ENCODE results near the gene DNAI2.
"Not testable (repeated sequence)": the region's sequence is repeated elsewhere in the genome, so short reads cannot be mapped to it uniquely, and the experiment has no call there.

DNAI2 gene

DNA sequence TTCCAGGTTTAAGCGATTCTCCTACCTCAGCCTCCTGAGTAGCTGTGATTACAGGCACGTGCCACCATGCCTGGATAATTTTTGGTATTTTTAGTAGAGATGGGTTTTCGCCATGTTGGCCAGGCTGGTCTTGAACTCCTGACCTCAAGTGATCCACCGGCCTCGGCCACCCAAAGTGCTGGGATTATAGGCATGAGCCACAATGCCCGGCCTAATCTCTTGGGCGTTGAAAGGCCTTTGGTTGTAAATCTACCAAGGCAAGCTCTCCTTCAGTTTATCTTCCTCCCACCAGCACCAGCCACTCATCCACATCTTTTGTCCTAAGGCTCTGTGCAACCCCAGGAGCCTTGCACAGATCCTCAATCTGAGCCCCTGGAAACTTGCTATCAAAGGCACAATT, 5.6 kb downstream of the DNAI2 start:
- not testable (repeated sequence) for DNase-seq

DNA sequence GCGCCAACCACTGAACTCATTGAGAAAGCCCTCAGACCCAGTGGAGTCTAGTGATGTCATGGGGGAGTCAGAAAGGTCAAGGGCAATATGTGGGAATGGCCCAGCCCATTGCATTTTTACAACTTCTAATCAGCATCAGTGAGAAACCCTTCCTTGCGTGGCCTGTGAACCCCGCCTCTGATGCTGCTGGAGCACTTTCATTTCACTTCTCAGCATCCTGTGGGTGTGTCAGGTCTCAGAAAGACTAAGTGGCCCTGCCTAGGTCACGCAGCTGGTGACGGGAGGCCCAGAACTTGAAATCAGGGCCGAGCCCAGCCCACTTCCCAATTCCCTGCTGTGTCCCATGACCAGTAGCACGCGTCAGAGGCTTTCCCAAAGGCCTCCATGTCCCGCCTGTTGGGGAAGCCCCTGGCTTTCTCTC, 6.1 kb downstream of the DNAI2 start:
- DNase-seq: peak; percentile 65

DNA sequence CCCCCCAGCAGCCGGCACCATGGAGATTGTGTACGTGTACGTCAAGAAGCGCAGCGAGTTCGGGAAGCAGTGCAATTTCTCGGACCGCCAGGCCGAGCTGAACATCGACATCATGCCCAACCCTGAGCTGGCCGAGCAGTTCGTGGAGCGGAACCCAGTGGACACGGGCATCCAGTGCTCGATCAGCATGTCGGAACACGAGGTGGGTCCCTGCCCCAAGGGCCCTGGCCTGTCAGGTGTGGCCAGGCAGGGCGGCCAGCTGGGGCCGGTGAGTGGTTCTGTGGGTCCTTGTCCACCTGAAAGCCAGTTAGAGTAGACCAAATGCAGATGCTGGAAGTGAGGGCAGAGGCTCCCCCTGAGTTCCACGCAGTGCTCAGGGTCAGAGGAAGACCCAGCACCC, 7.8 kb downstream of the DNAI2 start:
- no peak for DNase-seq

DNA sequence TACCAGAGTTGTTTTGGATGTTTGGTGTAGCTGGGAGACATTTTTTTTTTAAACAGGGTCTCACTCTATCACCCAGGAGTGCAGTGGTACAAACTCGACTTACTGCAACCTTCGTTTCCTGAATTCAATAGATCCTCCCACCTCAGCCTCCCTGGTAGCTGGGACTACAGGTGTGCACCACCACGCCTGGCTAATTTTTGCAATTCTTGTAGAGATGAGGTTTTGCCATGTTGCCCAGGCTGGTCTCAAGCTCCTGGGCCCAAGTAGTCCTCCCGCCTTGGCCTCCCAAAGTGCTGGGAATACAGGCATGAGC, 8.2 kb downstream of the DNAI2 start:
- DNase-seq: not testable (repeated sequence)

DNA sequence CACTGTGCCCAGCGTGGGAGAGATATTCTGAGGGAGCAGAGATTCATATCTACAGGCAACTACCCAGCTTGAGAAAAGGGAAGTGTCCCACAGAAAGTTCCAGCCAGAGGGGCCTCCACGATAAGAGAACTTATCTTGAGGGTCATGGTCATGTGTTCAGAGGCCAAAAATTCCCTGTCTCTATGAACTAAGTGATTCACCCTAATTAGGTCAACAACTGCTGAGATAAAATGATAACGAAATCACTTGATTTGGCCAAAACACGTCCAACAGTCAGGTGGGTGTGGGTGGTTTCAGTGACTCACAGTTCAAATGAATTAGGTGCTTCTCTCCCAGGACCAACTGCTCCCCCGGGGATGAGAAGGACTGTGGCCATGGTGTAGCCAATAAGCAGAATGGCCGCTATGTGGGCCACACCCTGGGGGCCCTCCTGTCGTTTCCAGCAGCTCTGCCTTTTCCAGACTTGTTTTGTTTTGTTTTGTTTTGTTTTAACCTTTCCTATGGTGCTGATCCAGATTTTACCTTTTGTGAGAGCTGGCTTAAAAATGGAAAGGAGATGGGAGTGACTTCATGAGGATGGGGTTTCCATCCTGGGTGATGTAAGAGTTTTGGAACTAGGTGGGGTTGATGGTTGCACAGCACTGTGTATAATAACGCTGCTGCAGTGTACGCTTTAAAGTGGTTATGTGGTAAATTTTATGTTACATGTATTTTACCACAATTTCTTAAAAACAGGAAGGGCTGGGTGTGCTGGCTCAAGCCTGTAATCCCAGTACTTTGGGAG, 8.7 kb downstream of the DNAI2 start:
- peak; percentile 79 for DNase-seq

DNA sequence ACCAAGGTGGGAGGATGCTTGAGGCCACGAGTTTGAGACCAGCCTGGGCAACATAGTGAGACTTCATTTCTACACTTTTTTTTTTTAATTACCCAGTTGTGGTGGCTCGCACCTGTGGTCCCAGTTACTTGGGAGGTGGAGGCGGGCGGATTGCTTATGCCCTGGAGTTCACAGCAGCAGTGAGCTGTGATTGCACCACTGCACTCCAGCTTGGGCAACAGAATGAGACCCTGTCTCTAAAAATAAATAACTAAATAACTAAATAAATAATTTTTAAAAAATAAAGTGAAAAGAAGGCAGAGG, 9.3 kb downstream of the DNAI2 start:
- DNase-seq: no peak

DNA sequence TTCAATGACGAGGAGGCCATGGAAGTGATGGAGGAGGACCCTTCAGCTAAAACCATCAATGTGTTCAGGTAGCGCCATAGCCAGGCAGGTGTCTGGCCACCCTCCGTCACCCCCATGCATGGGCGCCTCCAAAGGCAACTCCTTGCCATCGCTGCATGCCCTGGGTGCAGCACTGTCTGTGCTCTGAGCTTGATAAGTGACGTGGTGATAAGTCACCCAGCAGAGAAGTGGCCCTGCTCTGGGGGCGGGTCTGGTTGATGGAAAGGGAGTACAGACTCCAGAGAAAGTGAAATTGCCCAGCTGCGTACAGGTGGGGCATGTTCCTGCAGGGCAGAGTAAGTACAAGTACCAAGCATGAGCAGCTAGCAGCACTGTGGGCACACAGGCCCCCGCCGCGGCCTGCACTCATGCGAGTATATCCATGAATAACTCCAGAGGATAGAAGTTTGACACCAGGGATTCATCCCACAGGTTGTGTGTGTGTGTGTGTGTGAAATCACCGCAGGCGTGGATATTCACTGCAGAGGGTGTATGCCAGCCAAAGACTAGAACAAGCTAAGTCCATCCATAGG, 13.1 kb downstream of the DNAI2 start:
- no peak for DNase-seq

DNA sequence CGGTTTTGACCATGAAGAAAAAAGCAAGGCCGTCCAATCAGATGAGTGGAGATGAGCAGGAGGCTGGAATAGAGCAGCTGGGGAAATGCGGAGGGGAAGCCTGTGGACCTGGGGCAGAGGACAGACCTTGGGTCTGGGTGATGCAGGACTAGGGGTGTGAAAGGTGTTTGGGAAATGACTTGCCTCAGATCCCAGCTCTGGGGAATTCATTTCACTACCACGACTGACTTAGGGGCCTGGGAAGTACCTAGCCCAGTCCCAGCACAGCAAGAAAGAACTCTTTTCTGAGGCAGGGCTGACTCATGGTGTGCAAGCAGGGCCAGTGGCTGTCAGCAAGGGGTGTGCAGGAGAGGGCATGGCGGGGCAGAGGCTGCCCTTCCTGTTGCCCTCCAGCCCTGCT, 14.8 kb downstream of the DNAI2 start:
- no peak for DNase-seq

DNA sequence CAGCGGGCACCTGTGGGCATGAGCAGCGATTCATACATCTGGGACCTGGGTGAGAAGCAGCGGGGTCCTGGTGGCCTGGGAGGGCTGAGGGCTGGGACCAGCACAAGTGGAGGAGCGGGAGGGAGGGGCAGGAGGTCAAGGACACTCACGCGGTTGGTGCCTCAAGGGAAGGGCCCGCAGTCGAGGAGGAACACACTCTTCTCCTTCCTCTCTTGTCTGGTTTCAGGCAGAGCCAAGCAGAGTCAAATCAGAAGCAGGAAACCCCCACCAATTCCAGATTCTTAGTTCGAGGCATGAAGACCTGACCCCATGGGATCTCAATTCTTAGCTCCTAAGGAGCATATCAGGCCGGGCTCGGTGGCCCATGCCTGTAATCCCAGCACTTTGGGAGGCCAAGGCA, 15.7 kb downstream of the DNAI2 start:
- no peak for DNase-seq

DNA sequence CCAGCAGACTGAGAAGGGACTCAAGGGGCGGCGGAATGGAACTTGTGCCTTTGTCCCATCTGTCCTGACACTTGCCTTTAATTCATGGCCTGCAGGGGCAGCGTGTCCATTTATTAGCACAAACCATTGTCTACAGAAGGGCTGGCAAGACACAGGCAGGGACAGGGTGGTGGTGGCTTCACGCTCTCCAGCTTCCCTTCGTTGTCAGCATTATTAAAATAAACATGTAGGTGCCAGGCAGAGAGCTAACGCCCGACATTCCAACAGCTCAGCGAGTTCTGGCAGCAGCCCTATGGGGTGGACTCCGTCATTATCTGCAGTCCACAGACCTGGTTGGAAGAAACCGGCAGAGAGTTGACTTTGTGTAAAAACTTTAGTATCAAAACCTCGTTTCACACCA, 16.3 kb downstream of the DNAI2 start:
- DNase-seq: no peak

DNA sequence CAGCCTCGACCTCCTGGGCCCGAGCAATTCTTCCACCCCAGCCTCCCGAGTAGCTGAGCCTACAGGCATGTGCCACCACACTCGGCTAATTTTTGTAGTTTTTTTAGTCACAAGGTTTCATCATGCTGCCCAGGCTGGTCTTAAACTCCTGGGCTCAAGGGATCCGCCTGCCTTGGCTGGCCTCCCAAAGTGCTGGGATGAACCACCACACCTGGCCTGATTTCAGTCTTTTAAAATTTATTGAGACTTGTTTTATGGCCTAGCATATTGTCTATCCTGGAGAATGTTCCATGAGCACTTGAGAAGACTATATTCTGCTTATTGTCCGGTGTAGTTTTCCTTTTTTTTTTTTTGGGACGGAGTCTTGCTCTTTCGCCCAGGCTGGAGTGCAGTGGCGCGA, 18.5 kb downstream of the DNAI2 start:
- DNase-seq: no peak

DNA sequence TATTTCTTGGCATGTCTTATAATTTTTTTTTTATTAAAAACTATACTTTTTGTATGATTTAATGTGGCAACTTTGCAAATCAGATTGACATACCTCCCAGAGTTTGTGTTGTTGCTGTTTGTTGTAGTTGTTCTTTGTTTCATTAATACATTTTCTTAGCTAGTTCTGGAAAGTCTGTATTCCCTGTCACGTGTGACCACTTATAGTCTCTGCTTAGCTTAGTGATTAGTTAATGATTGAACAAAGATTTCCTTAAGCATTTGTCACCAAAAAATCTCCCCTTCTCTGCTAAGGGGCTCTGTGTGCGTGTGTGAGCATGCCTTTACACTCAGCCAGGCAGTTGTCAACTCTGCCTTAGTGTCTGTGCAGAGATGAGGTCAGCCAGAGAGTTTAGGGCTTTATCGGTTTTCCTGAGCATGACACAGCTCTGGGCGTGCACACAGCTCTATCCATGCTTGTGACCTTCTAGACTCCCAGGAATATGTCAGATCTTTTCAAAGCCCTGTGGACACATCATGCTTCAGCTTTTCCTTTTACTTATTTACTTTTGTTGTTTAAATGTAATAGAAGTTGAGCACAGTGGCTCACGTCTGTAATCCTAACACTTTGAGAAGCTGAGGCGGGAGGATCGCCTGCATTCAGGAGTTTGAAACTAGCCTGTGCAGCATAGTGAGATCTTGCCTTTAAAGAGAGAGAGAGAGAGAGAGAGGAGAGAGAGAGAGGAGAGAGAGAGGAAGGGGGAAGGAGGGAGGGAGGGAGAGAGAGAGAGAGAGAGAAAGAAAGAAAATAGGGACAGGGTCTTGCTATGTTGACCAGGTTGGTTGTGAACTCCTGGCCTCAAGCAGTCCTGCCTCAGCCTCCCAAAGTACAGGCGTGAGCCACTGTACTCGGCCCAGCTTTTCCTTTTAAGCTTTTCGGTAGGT, 21.9 kb downstream of the DNAI2 start:
- DNase-seq: no peak

DNA sequence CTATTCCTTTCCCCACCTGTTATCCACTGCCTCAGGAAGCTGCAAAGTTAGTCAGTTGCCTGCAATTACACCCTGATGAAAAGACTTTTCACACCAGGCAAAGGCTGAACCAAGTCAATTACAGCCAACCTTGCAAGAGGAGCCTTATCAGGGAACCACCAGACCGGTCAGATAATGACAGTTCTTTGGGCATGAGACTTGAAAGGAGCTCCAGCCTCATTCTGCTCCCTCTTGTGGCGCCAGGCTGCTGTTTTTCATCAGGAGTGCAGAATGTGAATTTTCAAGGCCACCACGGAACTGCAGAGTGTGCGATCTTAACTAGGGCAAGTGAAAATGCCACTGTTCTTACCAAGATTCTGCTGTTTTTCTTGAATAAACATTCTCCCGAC, 22.5 kb downstream of the DNAI2 start:
- DNase-seq: peak; percentile 53

DNA sequence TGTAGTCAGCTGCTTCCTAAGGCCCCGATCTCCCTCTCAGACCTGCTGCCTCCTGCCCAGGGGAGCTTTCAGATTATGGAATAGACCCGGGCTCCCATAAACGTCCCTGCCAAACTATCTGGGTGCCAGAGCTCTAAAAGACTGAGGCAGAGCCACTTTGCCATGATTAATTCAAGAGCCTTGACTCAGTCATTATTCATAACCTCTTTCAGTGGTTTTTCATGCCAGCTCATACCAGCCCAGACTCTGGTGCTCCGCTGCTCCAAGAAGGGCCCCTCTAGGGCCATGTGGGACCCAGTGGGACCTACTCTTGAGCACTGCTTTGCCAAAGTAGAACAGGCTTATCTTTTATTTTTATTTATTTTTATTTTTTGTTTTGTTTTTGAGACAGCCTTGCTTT, 23.9 kb downstream of the DNAI2 start:
- DNase-seq: no peak

DNA sequence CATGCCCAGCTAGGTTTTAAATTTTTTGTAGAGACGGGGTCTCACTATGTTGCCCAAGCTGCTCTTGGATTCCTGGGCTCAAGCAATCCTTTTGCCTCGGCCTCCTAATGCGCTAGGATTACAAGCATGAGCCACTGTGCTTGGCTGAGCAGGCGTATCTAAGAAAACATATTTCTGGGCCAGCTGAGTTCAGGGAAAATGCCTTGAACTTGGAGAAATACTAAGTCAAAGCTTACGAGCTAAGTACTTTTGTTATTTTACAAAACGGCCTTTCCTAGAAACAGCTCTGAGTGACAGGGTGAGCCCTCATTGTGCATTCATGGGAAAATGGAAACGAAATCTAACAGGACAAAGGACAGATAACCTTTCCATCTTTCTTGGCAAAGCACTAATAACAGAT, 24.7 kb downstream of the DNAI2 start:
- no peak for DNase-seq

DNA sequence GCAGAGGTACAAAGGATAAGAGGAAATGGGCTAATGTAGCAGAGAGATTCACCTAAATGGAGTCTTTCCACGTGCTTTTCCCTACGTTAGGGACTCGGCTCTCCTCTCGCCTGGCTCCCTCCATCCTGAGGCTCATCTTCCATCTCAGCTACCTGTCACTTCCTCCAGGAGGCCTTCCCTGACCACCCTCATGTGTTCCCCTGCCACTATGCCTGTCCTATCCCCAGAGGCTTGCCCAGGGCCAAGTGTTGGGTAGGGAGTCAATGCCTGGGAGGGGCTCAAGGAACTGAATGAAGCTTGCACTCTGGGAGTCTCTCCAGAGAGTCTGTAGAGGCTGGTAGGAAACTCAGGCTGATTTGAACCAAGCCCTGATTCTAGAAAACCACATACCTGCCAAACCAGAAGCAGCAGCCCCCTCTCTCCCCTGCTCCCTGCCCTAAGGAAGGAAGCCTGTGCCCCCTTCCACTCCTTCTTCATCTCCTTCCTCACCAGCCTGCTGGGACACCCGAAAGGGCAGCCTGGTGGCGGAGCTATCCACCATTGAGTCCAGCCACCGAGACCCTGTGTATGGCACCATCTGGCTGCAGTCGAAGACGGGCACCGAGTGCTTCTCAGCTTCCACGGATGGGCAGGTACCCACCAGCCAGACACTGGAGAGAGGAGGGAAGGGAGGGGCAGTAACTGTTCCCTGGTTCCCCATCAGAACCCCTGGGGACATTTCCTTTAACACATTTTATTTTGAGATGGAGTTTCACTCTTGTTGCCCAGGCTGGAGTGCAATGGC, 25.4 kb downstream of the DNAI2 start:
- no peak for DNase-seq

DNA sequence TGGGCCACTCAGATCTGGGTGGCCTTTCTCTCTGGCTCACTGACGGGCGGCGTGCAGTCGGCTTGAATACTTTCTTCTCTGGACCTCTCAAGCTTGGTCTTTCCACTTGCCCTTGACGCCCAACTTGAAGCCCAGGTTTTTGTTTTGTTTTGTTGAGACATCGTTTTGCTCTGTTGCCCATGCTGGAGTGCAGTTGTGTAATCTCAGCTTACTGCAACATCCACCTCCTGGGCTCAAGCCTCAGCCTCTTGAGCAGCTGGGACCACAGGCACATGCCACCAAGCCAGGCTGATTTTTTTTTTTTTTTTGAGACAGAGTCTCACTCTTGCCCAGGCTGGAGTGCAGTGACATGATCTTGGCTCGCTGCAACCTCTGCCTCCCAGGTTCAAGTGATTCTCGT, 29.3 kb downstream of the DNAI2 start:
- peak; percentile 83 for DNase-seq

DNA sequence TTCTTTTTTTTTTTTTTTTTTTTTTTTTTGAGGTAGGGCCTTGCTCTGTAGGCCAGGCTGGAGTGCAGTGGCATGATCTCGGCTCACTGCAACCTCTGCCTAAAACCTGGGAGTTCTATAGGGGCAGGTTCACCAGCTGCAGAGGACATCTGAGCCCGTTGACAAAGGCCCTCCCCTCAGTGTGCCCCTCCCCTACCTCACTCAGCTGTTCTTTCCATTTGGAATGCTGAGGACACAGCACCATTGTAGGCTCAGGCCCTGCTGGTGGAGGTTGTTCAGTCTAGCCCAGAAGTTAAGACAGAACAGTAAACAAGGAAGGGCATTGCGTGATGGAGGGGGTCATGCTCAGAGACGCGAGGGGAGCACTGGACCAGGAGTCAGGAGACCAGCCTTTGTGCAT, 30.1 kb downstream of the DNAI2 start:
- DNase-seq: no peak

DNA sequence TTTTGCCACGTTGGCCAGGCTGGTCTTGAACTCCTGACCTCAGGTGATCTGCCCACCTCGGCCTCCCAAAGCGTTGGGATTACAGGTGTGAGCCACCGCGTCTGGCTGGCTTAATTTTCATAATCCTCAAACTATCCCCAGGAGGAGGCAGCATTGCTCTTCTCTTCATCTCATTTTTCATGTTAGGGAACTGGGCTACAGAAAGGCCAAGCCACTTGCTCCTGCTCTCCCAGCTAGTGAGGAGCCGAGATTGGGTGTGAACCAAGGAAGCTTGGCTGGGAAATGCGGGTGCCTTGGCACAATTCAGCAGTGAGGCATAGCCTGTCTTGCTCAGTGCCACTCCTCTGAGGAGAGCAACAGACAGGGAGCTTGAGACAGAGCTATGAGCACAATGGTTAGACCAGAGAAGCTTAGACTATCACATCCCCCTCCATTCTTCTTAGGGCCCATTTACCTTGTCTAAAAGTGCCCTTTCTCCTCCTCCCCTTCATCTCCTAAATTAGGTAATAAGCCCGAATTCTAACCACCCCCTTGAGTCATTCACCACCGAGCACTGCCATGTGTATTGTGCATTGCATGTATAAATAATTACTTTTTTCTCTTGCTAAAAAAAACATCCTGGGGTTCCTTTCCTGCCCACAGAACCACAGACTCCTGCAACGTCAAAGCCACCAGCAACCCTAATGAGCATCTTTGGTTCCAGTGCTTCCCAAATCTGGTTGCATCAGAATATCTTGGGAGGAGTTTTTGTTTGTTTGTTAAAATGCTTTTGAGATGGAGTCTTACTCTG, 32.0 kb downstream of the DNAI2 start:
- DNase-seq: peak; percentile 91

DNA sequence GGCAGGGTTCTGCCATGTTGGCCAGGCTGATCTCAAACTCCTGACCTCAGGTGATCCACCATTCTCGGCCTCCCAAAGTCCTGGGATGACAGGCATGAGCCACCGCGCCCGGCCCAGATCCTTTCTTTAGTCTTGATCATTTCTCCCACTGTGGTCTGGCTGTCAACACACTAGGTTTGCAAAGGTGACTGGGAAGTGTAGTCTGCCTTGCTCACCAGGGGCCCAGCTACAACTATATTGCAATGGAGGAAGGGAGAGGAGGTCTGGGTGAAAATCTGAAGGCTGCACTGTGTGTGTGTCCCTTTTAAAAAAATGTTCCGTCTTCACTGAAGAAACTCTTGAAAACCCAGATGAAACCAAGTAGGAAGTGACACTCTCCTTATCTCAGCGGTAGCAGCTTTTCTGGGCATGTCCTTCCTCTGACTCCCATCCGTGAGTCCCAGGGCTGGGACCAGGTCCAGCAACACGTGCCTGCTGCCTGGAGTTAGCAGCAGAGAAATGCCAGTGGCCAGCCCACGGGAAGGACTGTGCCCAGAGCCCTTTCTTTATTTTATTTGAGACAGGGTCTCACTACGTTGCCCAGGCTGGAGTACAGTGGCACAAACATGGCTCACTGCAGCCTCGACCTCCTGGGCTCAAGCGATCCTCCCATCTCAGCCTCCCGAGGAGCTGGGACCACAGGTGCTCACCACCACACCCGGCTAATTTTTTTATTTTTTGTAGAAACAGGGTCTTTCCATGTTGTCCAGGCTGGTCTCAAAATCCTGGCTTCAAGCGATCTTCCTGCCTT, 34.1 kb downstream of the DNAI2 start:
- DNase-seq: peak; percentile 22

DNA sequence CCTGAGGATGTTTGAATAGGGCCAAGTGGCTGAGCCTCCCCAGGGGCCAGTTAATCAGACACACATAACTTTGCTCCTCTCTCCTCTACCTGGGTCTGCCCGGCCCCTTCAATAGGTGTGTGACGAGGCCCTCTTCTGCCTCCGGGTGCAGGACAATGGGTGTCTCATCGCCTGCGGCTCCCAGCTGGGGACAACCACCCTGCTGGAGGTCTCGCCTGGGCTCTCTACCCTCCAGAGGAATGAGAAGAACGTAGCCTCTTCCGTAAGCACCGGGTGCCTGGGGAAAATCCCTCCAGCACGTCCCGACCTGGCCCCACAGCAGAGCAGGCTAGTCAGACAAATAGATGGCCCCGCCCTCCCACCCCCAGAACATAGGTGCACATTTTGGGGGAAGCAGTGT, 35.9 kb downstream of the DNAI2 start:
- no peak for DNase-seq

DNA sequence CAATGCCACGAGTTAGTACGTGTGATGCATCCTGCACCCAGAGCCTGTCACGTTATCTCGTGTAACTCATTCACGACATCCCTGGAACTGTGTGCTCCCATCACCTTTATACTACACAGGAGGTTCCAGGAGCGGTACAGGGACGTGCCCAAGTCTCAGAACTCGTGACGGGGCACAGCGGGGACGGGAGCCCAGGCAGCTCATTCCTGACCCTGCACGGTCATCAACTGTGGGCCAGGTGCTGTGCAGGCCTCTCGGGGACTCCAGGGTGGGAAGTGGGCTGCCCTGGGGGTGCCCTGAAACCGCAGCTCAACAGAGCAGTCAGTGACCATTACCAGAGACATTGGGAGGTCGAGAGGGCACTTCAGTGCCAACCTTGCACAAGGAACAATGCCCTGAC, 40.8 kb downstream of the DNAI2 start:
- DNase-seq: no peak
